Natural killer cell treated with Interleukin-12 subunit alpha and Interleukin-12 subunit beta and Interleukin-15 and Interleukin-18, amount 100 ng/mL, for 72 hours (primary cell): ENCODE results near the gene SPTBN1. TPM values are rescaled to one million over a fixed set of nuclear protein-coding genes. Genes with fewer than 3 reads are reported as not detected.

Experiments used
- ATAC-seq, 2 donors: fragments of 150-1000 bp; cut with Tn5 transposase in 1 of 2; sonication (Bioruptor Pico), chemical (Tn5 transposase) in 1 of 2; 2 replicates each; pipeline ENCODE4 v1.10.0; 2021
- DNase-seq: peaks from one replicate; pipeline ENCODE4 v3.0.0; 2022; ENCODE audit warnings: low spot score
- H3K27ac Mint-ChIP-seq, 2 donors: 1 replicate in 1 of 2; 2 replicates in 1 of 2; pipeline ENCODE4 v1.8.0; 2022; ENCODE audit warnings: mixed read lengths in 2 of 2, mild to moderate bottlenecking in 1 of 2, moderate library complexity in 1 of 2
- H3K27me3 Mint-ChIP-seq, 2 donors: 1 replicate in 1 of 2; 2 replicates in 1 of 2; pipeline ENCODE4 v1.8.0; 2022; ENCODE audit warnings: mixed read lengths in 2 of 2
- H3K36me3 Mint-ChIP-seq: one replicate; pipeline ENCODE4 v1.8.0; 2022; ENCODE audit warnings: mixed read lengths
- H3K4me1 Mint-ChIP-seq, 2 donors: 1 replicate in 1 of 2; 2 replicates in 1 of 2; pipeline ENCODE4 v1.8.0; 2022; ENCODE audit warnings: low read depth in 2 of 2, mixed read lengths in 2 of 2, mild to moderate bottlenecking in 1 of 2
- H3K4me3 Mint-ChIP-seq: one replicate; pipeline ENCODE4 v1.8.0; 2022; ENCODE audit warnings: mixed read lengths
- H3K9me3 Mint-ChIP-seq: 2 replicates; pipeline ENCODE4 v1.8.0; 2022; ENCODE audit warnings: mixed read lengths
- total RNA-seq, 2 donors: library from RNA; stranded (reverse); gene quantifications; one replicate each; pipeline ENCODE4 v1.2.3, GENCODE V29; 2022

The SPTBN1 gene
- total RNA-seq, 2 donors from 2014 or later = 39.1 to 41.8 TPM

DNA sequence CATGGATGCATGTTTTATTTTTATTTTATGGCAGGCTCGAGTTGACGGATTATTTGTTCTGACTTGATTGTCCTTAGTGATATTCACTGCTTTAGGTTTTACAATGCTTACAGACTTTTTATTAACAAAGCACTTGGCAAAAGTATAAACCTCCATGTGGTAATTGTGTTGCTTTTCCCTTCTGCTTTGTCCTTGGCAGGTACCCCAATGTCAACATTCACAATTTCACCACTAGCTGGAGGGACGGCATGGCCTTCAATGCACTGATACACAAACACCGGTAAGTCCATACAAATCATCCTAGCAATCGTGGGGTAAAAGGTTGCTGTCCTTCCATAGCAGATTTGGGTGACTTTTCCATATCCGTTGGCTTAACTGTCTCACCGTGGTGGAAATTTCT, 161.3 kb downstream of the SPTBN1 start:
- H3K9me3 Mint-ChIP-seq = no peaks in the 10 kb centered on the region
- no peak overlapping the region for H3K4me3 Mint-ChIP-seq
- DNase-seq = no peak
- H3K27ac Mint-ChIP-seq = no peak overlapping the region
- H3K4me1 Mint-ChIP-seq = peaks cover 7 to 16% of the 10 kb centered on the region in 2 donors
- H3K36me3 Mint-ChIP-seq = peaks cover 5% of the 10 kb centered on the region
- ATAC-seq = no peak
- H3K27me3 Mint-ChIP-seq = no peaks in the 10 kb centered on the region

GRCh38 chr2:54618646-54619565, 162.8 kb downstream of the SPTBN1 start:
- H3K4me1 Mint-ChIP-seq = peaks cover under 1 to 10% of the 10 kb centered on the region in 2 donors
- H3K36me3 Mint-ChIP-seq = peaks cover 5% of the 10 kb centered on the region
- H3K27me3 Mint-ChIP-seq = no peaks in the 10 kb centered on the region
- ATAC-seq = no peak
- H3K27ac Mint-ChIP-seq = peak overlapping the region in 1 of 2 donors; percentile 0
- no peak for DNase-seq
- no peaks in the 10 kb centered on the region for H3K9me3 Mint-ChIP-seq
- H3K4me3 Mint-ChIP-seq = no peak overlapping the region

GRCh38 chr2:54619660-54620231, 163.6 kb downstream of the SPTBN1 start:
- DNase-seq (no peak), ATAC-seq (no peak)
- Mint-ChIP-seq H3K36me3 (peaks cover 5% of the 10 kb centered on the region), H3K27me3 (no peaks in the 10 kb centered on the region), H3K27ac (peak overlapping the region in 1 of 2 donors; percentile 0), H3K4me1 (peaks cover 0 to 8% of the 10 kb centered on the region in 2 donors), H3K9me3 (no peaks in the 10 kb centered on the region), H3K4me3 (no peak overlapping the region)

- Mint-ChIP-seq H3K27ac (peak overlapping the region in 1 of 2 donors; percentile 0), H3K4me1 (peaks cover 0 to 7% of the 10 kb centered on the region in 2 donors), H3K27me3 (no peaks in the 10 kb centered on the region), H3K4me3 (no peak overlapping the region), H3K9me3 (no peaks in the 10 kb centered on the region), H3K36me3 (peaks cover 5% of the 10 kb centered on the region)
- no peak for DNase-seq
- no peak for ATAC-seq
These were observed 164.8 kb downstream of the SPTBN1 start for GRCh38 chr2:54620948-54621347.

DNA sequence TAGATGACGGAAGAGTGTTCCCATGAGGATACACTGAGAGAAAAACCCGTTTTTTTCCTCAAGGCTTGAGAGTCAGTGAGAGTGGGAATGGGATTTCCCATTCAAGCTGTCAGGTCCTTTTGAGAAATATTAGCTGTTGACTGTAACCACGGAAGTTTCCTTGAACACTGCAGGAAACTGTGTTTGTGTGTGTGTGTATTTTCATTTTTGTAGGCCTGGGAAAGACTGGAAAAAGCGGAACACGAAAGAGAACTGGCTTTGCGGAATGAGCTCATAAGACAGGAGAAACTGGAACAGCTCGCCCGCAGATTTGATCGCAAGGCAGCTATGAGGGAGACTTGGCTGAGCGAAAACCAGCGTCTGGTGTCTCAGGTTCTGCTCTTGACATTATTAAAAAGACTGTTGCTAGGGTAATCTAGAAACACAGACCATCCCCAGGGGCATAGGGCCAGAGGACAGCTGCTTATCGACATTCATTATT, 168.5 kb downstream of the SPTBN1 start:
- Mint-ChIP-seq H3K4me3 (no peak overlapping the region), H3K36me3 (no peaks in the 10 kb centered on the region), H3K4me1 (peaks cover 0 to 4% of the 10 kb centered on the region in 2 donors), H3K27me3 (no peaks in the 10 kb centered on the region), H3K9me3 (no peaks in the 10 kb centered on the region), H3K27ac (no peak overlapping the region)
- no peak for DNase-seq
- no peak for ATAC-seq

DNA sequence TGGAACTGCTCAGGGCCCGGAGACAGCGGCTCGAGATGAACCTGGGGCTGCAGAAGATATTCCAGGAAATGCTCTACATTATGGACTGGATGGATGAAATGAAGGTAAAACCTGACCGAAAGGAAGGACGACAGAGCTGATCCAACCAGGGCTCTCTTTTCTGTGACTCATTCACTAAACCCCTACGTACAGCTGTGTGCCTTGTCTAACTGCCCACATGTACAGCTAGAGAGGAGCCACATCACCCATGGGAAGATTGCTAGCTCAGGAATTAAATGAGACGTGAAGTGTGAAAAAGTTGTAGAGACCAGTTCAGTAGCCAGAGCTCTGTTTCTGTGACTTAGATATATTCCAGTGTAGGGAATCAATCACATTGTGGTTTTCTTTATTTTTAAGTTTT, 170.0 kb downstream of the SPTBN1 start:
- Mint-ChIP-seq H3K36me3 (peaks cover 4% of the 10 kb centered on the region), H3K27ac (peak overlapping the region in 1 of 2 donors; percentile 38), H3K9me3 (no peaks in the 10 kb centered on the region), H3K4me1 (peaks cover 0 to 10% of the 10 kb centered on the region in 2 donors), H3K27me3 (no peaks in the 10 kb centered on the region), H3K4me3 (no peak overlapping the region)
- no peak for DNase-seq
- ATAC-seq = no peak

DNA sequence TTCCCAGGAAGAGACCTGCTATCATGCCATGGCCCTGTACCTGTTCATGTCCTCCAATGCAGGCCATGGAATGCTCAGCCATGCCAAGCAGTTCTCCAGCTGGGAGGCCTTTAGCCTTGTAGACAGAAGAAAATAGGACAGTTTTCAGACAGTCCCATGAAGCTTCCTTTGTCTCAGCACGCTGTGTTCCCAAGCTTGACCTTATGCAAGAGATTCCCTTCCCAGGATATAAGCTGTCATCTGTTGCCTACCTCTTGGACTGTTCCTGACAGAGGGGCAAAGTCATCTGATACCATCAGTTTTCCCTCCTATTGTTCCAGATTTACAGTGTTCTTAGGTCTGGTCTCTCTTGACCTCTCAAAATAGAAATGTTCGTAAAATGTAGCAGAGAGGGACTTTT, 170.8 kb downstream of the SPTBN1 start:
- H3K27ac Mint-ChIP-seq = peak overlapping the region in 1 of 2 donors; percentile 38
- no peaks in the 10 kb centered on the region for H3K27me3 Mint-ChIP-seq
- no peak overlapping the region for H3K4me3 Mint-ChIP-seq
- no peaks in the 10 kb centered on the region for H3K9me3 Mint-ChIP-seq
- no peak for ATAC-seq
- peaks cover 0 to 10% of the 10 kb centered on the region in 2 donors for H3K4me1 Mint-ChIP-seq
- H3K36me3 Mint-ChIP-seq = peaks cover 4% of the 10 kb centered on the region
- DNase-seq = no peak

GRCh38 chr2:54627973-54628372, 171.8 kb downstream of the SPTBN1 start:
- DNase-seq (no peak), ATAC-seq (no peak)
- Mint-ChIP-seq H3K27me3 (no peaks in the 10 kb centered on the region), H3K9me3 (no peaks in the 10 kb centered on the region), H3K4me3 (no peak overlapping the region), H3K36me3 (peaks cover 4% of the 10 kb centered on the region), H3K4me1 (peaks cover 0 to 10% of the 10 kb centered on the region in 2 donors), H3K27ac (peak overlapping the region in 1 of 2 donors; percentile 36)

GRCh38 chr2:54628418-54628817, 172.3 kb downstream of the SPTBN1 start:
- DNase-seq = no peak
- H3K4me3 Mint-ChIP-seq = no peak overlapping the region
- H3K4me1 Mint-ChIP-seq = peaks cover 0 to 10% of the 10 kb centered on the region in 2 donors
- H3K27ac Mint-ChIP-seq = peak overlapping the region in 1 of 2 donors; percentile 89
- H3K9me3 Mint-ChIP-seq = no peaks in the 10 kb centered on the region
- H3K36me3 Mint-ChIP-seq = peaks cover 4% of the 10 kb centered on the region
- no peak for ATAC-seq
- H3K27me3 Mint-ChIP-seq = no peaks in the 10 kb centered on the region

DNA sequence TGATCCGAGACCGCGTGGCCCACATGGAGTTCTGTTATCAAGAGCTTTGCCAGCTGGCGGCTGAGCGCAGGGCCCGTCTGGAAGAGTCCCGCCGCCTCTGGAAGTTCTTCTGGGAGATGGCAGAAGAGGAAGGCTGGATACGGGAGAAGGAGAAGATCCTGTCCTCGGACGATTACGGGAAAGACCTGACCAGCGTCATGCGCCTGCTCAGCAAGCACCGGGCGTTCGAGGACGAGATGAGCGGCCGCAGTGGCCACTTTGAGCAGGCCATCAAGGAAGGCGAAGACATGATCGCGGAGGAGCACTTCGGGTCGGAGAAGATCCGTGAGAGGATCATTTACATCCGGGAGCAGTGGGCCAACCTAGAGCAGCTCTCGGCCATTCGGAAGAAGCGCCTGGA, 172.8 kb downstream of the SPTBN1 start:
- no peak overlapping the region for H3K4me3 Mint-ChIP-seq
- ATAC-seq (no peak), DNase-seq (no peak)
- no peaks in the 10 kb centered on the region for H3K9me3 Mint-ChIP-seq
- H3K4me1 Mint-ChIP-seq = peaks cover 0 to 10% of the 10 kb centered on the region in 2 donors
- peak overlapping the region in 1 of 2 donors; percentile 89 for H3K27ac Mint-ChIP-seq
- H3K36me3 Mint-ChIP-seq = peaks cover 4% of the 10 kb centered on the region
- H3K27me3 Mint-ChIP-seq = no peaks in the 10 kb centered on the region

GRCh38 chr2:54629390-54629789, 173.3 kb downstream of the SPTBN1 start:
- Mint-ChIP-seq H3K36me3 (peaks cover 4% of the 10 kb centered on the region), H3K27ac (no peak overlapping the region), H3K4me3 (no peak overlapping the region), H3K27me3 (no peaks in the 10 kb centered on the region), H3K9me3 (no peaks in the 10 kb centered on the region), H3K4me1 (peaks cover 0 to 11% of the 10 kb centered on the region in 2 donors)
- no peak for ATAC-seq
- DNase-seq = no peak

- H3K27ac Mint-ChIP-seq = peak overlapping the region; percentile 20 to 85
- ATAC-seq (peak; percentile 69 to 91), DNase-seq (peak; percentile 82)
These were observed 174.1 kb downstream of the SPTBN1 start for GRCh38 chr2:54629914-54630857.

GRCh38 chr2:54630858-54631497, 174.9 kb downstream of the SPTBN1 start:
- peaks cover 0 to 14% of the 10 kb centered on the region in 2 donors for H3K4me1 Mint-ChIP-seq
- H3K27ac Mint-ChIP-seq = peak overlapping the region; percentile 20 to 85
- H3K4me3 Mint-ChIP-seq = no peak overlapping the region
- no peak for ATAC-seq
- no peaks in the 10 kb centered on the region for H3K27me3 Mint-ChIP-seq
- DNase-seq = no peak
- H3K9me3 Mint-ChIP-seq = no peaks in the 10 kb centered on the region
- H3K36me3 Mint-ChIP-seq = peaks cover 4% of the 10 kb centered on the region

More at GRCh38 chr2:54629914-54630857, 174.1 kb downstream of the SPTBN1 start:
- Mint-ChIP-seq H3K27me3 (no peaks in the 10 kb centered on the region), H3K4me1 (peaks cover 0 to 14% of the 10 kb centered on the region in 2 donors), H3K9me3 (no peaks in the 10 kb centered on the region), H3K4me3 (no peak overlapping the region), H3K36me3 (peaks cover 4% of the 10 kb centered on the region)
